HCT116 (cell line): ENCODE measurements around the gene GALNT17. TPM values are rescaled to one million over a fixed set of nuclear protein-coding genes. Genes with fewer than 3 reads are reported as not detected.

ENCODE experiments used
- ATAC-seq: fragments of 200-7000 bp; cut with Tn5 transposase; 2 replicates; pipeline ENCODE4 v1.9.1; 2020; ENCODE audit warnings: mild to moderate bottlenecking, moderate library complexity
- BruUV-seq: library from RNA; stranded (reverse); fragments of 400-500 nt; replicated peaks from 2 replicates; lab custom pipeline; 2021; lab: Mats Ljungman, UMichigan
- CTCF ChIA-PET: fragments of 300-600 bp; sonication (Branson Sonifier 250); formaldehyde crosslinking; loops from one replicate; lab custom pipeline; 2021; ENCODE audit warnings: antibody characterized with exemption; lab: Charles Lee
- POLR2A ChIA-PET: fragments of 300-600, 350-600 bp; sonication (Branson Sonifier 250); formaldehyde crosslinking; loops from one replicate; lab custom pipeline; 2021; ENCODE audit warnings: antibody characterized with exemption; lab: Charles Lee
- RAD21 ChIA-PET, 2 experiments: fragments of 300-600 bp; sonication (Branson Sonifier 250); formaldehyde crosslinking; loops; one replicate each; lab custom pipeline; 2023; ENCODE audit warnings: low total read pairs in 2 of 2; ENCODE audit not compliant: uncharacterized antibody in 2 of 2, unreplicated experiment in 2 of 2, low non-redundant PET in 1 of 2; lab: Charles Lee
- DNase-seq: peaks from one replicate; pipeline ENCODE4 v3.0.0-alpha.2; 2010; ENCODE audit warnings: low read depth, low spot score
- H2AFZ ChIP-seq: fragments of 200-600 bp; shearing (Covaris generic), sonication (generic); 2 replicates; pipeline ENCODE4 v1.6.1; 2017; ENCODE audit warnings: low read depth, mixed run types, mixed read lengths, antibody characterized with exemption, low read length; ENCODE audit not compliant: poor library complexity, severe bottlenecking
- H3K27ac ChIP-seq: 2 replicates; pipeline ENCODE4 v1.5.1; 2012; ENCODE audit warnings: low read depth, low read length
- H3K27me3 ChIP-seq: fragments of 200-600 bp; sonication (generic); 2 replicates; pipeline ENCODE4 v1.6.1; 2016; ENCODE audit warnings: mixed run types, low read length, mixed read lengths; ENCODE audit not compliant: insufficient read depth
- H3K36me3 ChIP-seq, 2 experiments: fragments of 200-500 bp in 1 of 2; fragments of 200-600 bp in 1 of 2; sonication (Bioruptor generic) in 1 of 2; sonication (generic) in 1 of 2; 2 replicates each; pipeline versions ENCODE4 v1.5.1 to v1.6.1; 2014 to 2016; ENCODE audit warnings: low read length in 2 of 2, inconsistent platforms in 1 of 2, mixed read lengths in 1 of 2, mixed run types in 1 of 2; ENCODE audit not compliant: insufficient read depth in 2 of 2, control insufficient read depth in 1 of 2
- H3K4me1 ChIP-seq, 2 experiments: fragments of 200-600 bp in 1 of 2; sonication (generic) in 1 of 2; 2 replicates each; pipeline versions ENCODE4 v1.5.1 to v1.6.1; 2012 to 2017; ENCODE audit warnings: low read length in 2 of 2, inconsistent platforms in 1 of 2, mild to moderate bottlenecking in 1 of 2, mixed read lengths in 1 of 2, mixed run types in 1 of 2, moderate library complexity in 1 of 2; ENCODE audit not compliant: insufficient read depth in 2 of 2, control insufficient read depth in 1 of 2
- H3K4me2 ChIP-seq: fragments of 200-600 bp; sonication (generic); 2 replicates; pipeline ENCODE4 v1.6.1; 2017; ENCODE audit warnings: mixed run types, low read length, mixed read lengths
- H3K4me3 ChIP-seq, 2 experiments: fragments of 200-600 bp in 1 of 2; sonication (generic) in 1 of 2; replicated peaks in 1 of 2; 2 replicates each; pipeline ENCODE4 v1.5.1; 2011 to 2016; ENCODE audit warnings: low read length in 2 of 2, control low read depth in 1 of 2, low read depth in 1 of 2, mild to moderate bottlenecking in 1 of 2, mixed read lengths in 1 of 2, mixed run types in 1 of 2
- H3K79me2 ChIP-seq: fragments of 200-600 bp; sonication (generic); 2 replicates; pipeline ENCODE4 v1.6.1; 2017; ENCODE audit warnings: mild to moderate bottlenecking, mixed run types, low read length, moderate library complexity, mixed read lengths; ENCODE audit not compliant: insufficient read depth
- H3K9ac ChIP-seq: fragments of 200-600 bp; sonication (generic); 2 replicates; pipeline ENCODE4 v1.6.1; 2016; ENCODE audit warnings: low read length, mixed read lengths
- H3K9me2 ChIP-seq: fragments of 200-600 bp; sonication (generic), shearing (Covaris generic); 2 replicates; pipeline ENCODE4 v1.6.1; 2017; ENCODE audit warnings: mixed run types, mild to moderate bottlenecking, moderate library complexity; ENCODE audit not compliant: insufficient read depth
- H3K9me3 ChIP-seq, 2 experiments: fragments of 200-500 bp in 1 of 2; fragments of 200-600 bp in 1 of 2; sonication (Bioruptor generic) in 1 of 2; sonication (generic) in 1 of 2; 2 replicates each; pipeline ENCODE4 v1.6.1; 2014 to 2017; ENCODE audit warnings: low read length in 2 of 2, mixed read lengths in 2 of 2, inconsistent platforms in 1 of 2, low read depth in 1 of 2, mild to moderate bottlenecking in 1 of 2, mixed run types in 1 of 2, moderate library complexity in 1 of 2; ENCODE audit not compliant: control insufficient read depth in 1 of 2, insufficient read depth in 1 of 2
- H4K20me1 ChIP-seq: fragments of 200-600 bp; sonication (generic), shearing (Covaris generic); 2 replicates; pipeline ENCODE4 v1.6.1; 2017; ENCODE audit warnings: mixed run types, mild to moderate bottlenecking, moderate library complexity; ENCODE audit not compliant: insufficient read depth
- ATF3 ChIP-seq: IDR thresholded peaks from 2 replicates; pipeline ENCODE4 v1.6.1; 2012
- CBX3 ChIP-seq: IDR thresholded peaks from 2 replicates; pipeline ENCODE4 v1.6.1; 2012; ENCODE audit warnings: low read depth
- CTCF ChIP-seq, 3 experiments: fragments of 200-600 bp in 1 of 3; sonication (generic) in 1 of 3; IDR thresholded peaks in 2 of 3; conservative IDR thresholded peaks in 1 of 3; 2 replicates each; pipeline ENCODE4 v1.5.1; 2012 to 2017; ENCODE audit warnings: low read depth in 2 of 3, low read length in 2 of 3, antibody characterized with exemption in 1 of 3, borderline replicate concordance in 1 of 3, control low read depth in 1 of 3, mild to moderate bottlenecking in 1 of 3, mixed read lengths in 1 of 3, mixed run types in 1 of 3, moderate library complexity in 1 of 3; ENCODE audit not compliant: insufficient read depth in 1 of 3
- ELF1 ChIP-seq: IDR thresholded peaks from 2 replicates; pipeline ENCODE4 v1.6.1; 2012; ENCODE audit warnings: low read depth, borderline replicate concordance
- EZH2 ChIP-seq: fragments of 200-600 bp; sonication (generic); IDR thresholded peaks from 2 replicates; pipeline ENCODE4 v1.6.1; 2017; ENCODE audit warnings: antibody characterized with exemption, mixed run types
- EZH2phosphoT487 ChIP-seq: fragments of 200-600 bp; IDR thresholded peaks from 2 replicates; pipeline ENCODE4 v1.6.1; 2018; ENCODE audit warnings: antibody characterized with exemption, borderline replicate concordance
- FOSL1 ChIP-seq: IDR thresholded peaks from 2 replicates; pipeline ENCODE4 v1.6.1; 2012; ENCODE audit warnings: low read depth
- JUND ChIP-seq: IDR thresholded peaks from 2 replicates; pipeline ENCODE4 v1.6.1; 2012
- MAX ChIP-seq: IDR thresholded peaks from 2 replicates; pipeline ENCODE4 v1.6.1; 2012
- POLR2AphosphoS5 ChIP-seq: IDR thresholded peaks from 2 replicates; pipeline ENCODE4 v1.6.1; 2011; ENCODE audit warnings: mild to moderate bottlenecking, low read depth, low read length, moderate library complexity
- RAD21 ChIP-seq: IDR thresholded peaks from 2 replicates; pipeline ENCODE4 v1.6.1; 2012; ENCODE audit warnings: low read depth, mild to moderate bottlenecking
- REST ChIP-seq: IDR thresholded peaks from 2 replicates; pipeline ENCODE4 v1.6.1; 2012; ENCODE audit warnings: low read depth
- SIN3A ChIP-seq: IDR thresholded peaks from 2 replicates; pipeline ENCODE4 v1.6.1; 2012; ENCODE audit warnings: low read depth
- TCF7L2 ChIP-seq: IDR thresholded peaks from 2 replicates; pipeline ENCODE4 v1.7.0; 2011; ENCODE audit warnings: borderline replicate concordance, inconsistent platforms; ENCODE audit not compliant: insufficient read depth, insufficient read length; ENCODE audit errors: extremely low read depth
- YY1 ChIP-seq: IDR thresholded peaks from 2 replicates; pipeline ENCODE4 v1.6.1; 2011; ENCODE audit warnings: low read length, low read depth, moderate library complexity, mild to moderate bottlenecking; ENCODE audit not compliant: insufficient replicate concordance; ENCODE audit errors: extremely low read depth
- ZFX ChIP-seq: fragments of 450-650 bp; IDR thresholded peaks from 2 replicates; pipeline ENCODE4 v1.6.1; 2017
- intact Hi-C: fragments of 100-400 bp; cut with micrococcal nuclease; formaldehyde crosslinking; loops from 2 replicates; pipeline ENCODE4 v1.10.0; 2022
- total RNA-seq: library from RNA; stranded (reverse); gene quantifications from one replicate; pipeline ENCODE4 v1.2.1, GENCODE V29; 2021; ENCODE audit not compliant: unreplicated experiment

Gene GALNT17
- total RNA-seq, 1 experiment from 2014 or later = not detected

GRCh38 chr7:71243736-71244410 lies 111.9 kb downstream of the GALNT17 start:
- RAD21 ChIA-PET = no interaction called here
- Histone ChIP-seq H3K4me1 (no peaks in the 10 kb centered on the region), H3K27ac (no peak overlapping the region), H3K79me2 (no peaks in the 10 kb centered on the region), H3K9ac (no peak overlapping the region), H3K4me3 (no peak overlapping the region), H3K27me3 (no peaks in the 10 kb centered on the region), H3K9me2 (no peaks in the 10 kb centered on the region), H2AFZ (no peak overlapping the region), H3K36me3 (no peaks in the 10 kb centered on the region), H3K4me2 (no peak overlapping the region), H4K20me1 (no peaks in the 10 kb centered on the region), H3K9me3 (peaks cover 3 to 11% of the 10 kb centered on the region in 2 experiments; a peak in 2 of 4 replicates)
- TF ChIP-seq JUND (no peak), SIN3A (no peak), ATF3 (no peak), CTCF (IDR thresholded peaks at IDR 0.05 in 2 of 3, conservative IDR thresholded peaks at IDR 0.05 in 1 of 3; ENCODE audit: borderline replicate concordance in 1 of 3, insufficient read depth in 1 of 3, low read depth in 2 of 3, low read length in 2 of 3) (no peak), POLR2AphosphoS5 (no peak), RAD21 (no peak), FOSL1 (no peak), ELF1 (no peak), CBX3 (no peak), REST (no peak), EZH2phosphoT487 (no peak), YY1 (no peak), MAX (no peak), TCF7L2 (no peak), ZFX (no peak), EZH2 (no peak)
- DNase-seq (no peak), ATAC-seq (no peak)
- intact Hi-C loops = no loop called here
- POLR2A ChIA-PET = no interaction called here
- CTCF ChIA-PET = no interaction called here
- BruUV-seq = no TSS peak
